Immature natural killer cell (primary cell): ENCODE measurements around the gene MYO1E. TPM values are rescaled to one million over a fixed set of nuclear protein-coding genes. Genes with fewer than 3 reads are reported as not detected.
A peak's percentile ranks its signal among the peaks of the same experiment; 100 is the strongest.
"Not testable (repeated sequence)": the region's sequence is repeated elsewhere in the genome, so short reads cannot be mapped to it uniquely, and the experiment has no call there.

Source experiments
- DNase-seq, 3 donors: peaks; one replicate each; pipeline ENCODE4 v3.0.0; 2022; ENCODE audit warnings: mixed read lengths in 1 of 3
- H3K27ac Mint-ChIP-seq, 6 donors: one replicate each; pipeline ENCODE4 v1.8.0; 2020; ENCODE audit warnings: mixed read lengths in 6 of 6, mild to moderate bottlenecking in 5 of 6, inconsistent platforms in 4 of 6, moderate library complexity in 3 of 6
- H3K27me3 Mint-ChIP-seq, 3 donors: one replicate each; pipeline ENCODE4 v1.8.0; 2020 to 2021; ENCODE audit warnings: low read depth in 3 of 3, mild to moderate bottlenecking in 3 of 3, mixed read lengths in 3 of 3, moderate library complexity in 3 of 3, inconsistent platforms in 1 of 3
- H3K36me3 Mint-ChIP-seq, 3 donors: one replicate each; pipeline ENCODE4 v1.8.0; 2020; ENCODE audit warnings: mixed read lengths in 3 of 3, inconsistent platforms in 2 of 3, mild to moderate bottlenecking in 2 of 3
- H3K4me1 Mint-ChIP-seq, 2 donors: one replicate each; pipeline ENCODE4 v1.8.0; 2020; ENCODE audit warnings: inconsistent platforms in 2 of 2, mild to moderate bottlenecking in 2 of 2, mixed read lengths in 2 of 2, moderate library complexity in 1 of 2
- H3K4me3 Mint-ChIP-seq, 5 donors: one replicate each; pipeline ENCODE4 v1.8.0; 2020; ENCODE audit warnings: mild to moderate bottlenecking in 5 of 5, mixed read lengths in 5 of 5, inconsistent platforms in 3 of 5, moderate library complexity in 3 of 5
- H3K9me3 Mint-ChIP-seq, 6 donors: one replicate each; pipeline ENCODE4 v1.8.0; 2020; ENCODE audit warnings: mild to moderate bottlenecking in 6 of 6, mixed read lengths in 6 of 6, inconsistent platforms in 4 of 6, moderate library complexity in 3 of 6
- polyA plus RNA-seq, 3 donors: library from polyadenylated mRNA; unstranded; fragments of 300-500 nt; fragmentation: Illumina TruSeq; gene quantifications; one replicate each; pipeline ENCODE4 v1.2.3, GENCODE V29; 2021

MYO1E gene
- polyA plus RNA-seq, 3 donors from 2014 or later = 4.7 to 15.4 (median 7.1) TPM

DNA sequence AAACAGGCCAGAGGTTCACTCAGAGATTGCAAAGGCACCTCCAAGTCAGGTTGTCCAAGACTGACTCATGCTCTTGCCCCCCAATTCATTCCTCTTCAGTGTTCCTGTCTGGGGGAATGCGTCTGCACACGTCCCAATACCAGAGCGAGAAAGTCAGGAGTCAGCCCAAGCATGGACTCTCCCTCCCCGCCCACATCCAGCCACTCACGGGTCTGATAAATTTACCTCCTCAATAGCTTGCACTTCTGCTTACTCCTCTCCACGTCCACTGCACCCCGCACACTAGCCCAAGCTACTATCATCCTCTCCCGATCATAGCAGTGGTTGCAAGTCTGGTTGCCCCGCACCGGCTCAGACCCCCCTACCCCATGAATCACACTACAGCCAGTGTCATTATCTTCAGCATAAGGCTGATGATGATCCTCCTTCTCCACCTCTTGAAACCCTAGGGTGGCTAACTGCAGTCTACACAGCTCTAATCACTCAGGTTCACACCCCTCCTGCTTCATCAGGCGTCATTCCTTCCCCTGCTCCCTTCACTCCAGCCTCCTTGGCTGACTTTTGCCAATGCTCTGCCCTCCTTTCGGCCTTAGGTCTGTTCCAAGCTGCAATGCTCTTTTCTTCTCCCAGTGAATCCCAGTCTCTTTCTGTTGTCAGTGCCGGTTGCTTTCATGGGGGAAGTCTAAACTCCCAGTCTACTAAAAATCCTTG, 27.6 kb upstream of the MYO1E start:
- peak overlapping the region in 2 of 6 donors; percentile 31 for H3K27ac Mint-ChIP-seq
- H3K4me1 Mint-ChIP-seq = peaks cover 0 to 7% of the 10 kb centered on the region in 2 donors
- H3K4me3 Mint-ChIP-seq = no peak overlapping the region
- no peak for DNase-seq
- no peaks in the 10 kb centered on the region for H3K36me3 Mint-ChIP-seq
- H3K27me3 Mint-ChIP-seq = peaks cover 6 to 19% (median 12%) of the 10 kb centered on the region in 3 donors
- H3K9me3 Mint-ChIP-seq = peaks cover 0 to 1% (median 0%) of the 10 kb centered on the region in 6 donors

DNA sequence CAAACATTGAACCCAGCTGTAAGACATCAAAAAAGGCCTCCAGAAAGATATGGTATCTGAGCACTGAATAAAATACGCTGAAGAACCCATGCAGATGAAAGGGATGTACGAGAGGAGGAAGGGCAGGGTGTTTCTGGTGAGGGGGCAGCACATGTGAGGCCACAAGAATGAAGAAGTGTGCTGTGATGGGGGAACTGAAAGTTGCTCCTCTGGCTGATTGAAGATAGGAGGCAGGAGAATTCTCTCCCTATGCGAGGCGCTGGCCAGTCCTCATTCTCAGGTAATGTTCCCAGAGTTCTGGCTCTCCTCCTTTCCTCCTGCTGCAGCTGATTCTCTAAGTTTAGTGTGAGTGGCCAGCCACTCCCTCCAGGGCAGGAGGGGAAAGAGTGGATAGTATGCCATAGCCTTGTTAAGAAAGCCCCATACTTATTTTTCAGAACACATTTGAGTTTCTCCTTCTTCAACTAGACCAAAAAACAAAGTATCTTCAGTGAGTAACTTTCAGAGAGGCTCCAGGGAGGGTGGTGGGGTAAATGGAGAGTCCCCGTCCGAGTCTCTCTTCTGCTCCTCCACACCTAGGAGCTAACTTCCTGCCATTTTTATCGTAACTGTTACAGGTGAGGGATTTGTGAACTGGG, 26.9 kb upstream of the MYO1E start:
- DNase-seq = no peak
- H3K4me3 Mint-ChIP-seq = no peak overlapping the region

DNA sequence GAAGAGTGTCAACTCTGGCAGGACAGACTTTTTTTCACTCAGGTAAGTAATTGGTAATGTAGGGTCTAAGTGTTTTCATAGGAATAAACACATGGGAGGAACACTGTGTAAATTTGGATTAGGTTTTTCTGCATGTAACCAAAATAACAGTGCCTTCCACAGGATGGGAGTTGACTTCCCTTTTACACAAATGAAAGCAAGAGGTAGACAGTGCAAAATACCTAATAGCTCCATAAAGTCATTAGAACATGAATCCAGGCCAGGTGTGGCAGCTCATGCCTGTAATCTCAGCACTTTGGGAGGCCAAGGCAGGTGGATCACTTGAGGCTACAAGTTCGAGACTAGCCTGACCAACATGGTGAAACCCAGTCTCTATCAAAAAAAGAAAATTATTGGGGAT, 25.5 kb upstream of the MYO1E start:
- H3K4me3 Mint-ChIP-seq = no peak overlapping the region
- no peaks in the 10 kb centered on the region for H3K36me3 Mint-ChIP-seq
- H3K4me1 Mint-ChIP-seq = peaks cover 7 to 11% of the 10 kb centered on the region in 2 donors
- no peak overlapping the region for H3K27ac Mint-ChIP-seq
- H3K27me3 Mint-ChIP-seq = peaks cover 9 to 19% (median 19%) of the 10 kb centered on the region in 3 donors
- DNase-seq = no peak
- H3K9me3 Mint-ChIP-seq = peaks cover 0 to 4% (median 0%) of the 10 kb centered on the region in 6 donors

More for the DNA sequence above, 26.9 kb upstream of the MYO1E start:
- peaks cover 0 to 1% (median 0%) of the 10 kb centered on the region in 6 donors for H3K9me3 Mint-ChIP-seq
- no peaks in the 10 kb centered on the region for H3K36me3 Mint-ChIP-seq
- no peak overlapping the region for H3K27ac Mint-ChIP-seq
- H3K4me1 Mint-ChIP-seq = peaks cover 0 to 7% of the 10 kb centered on the region in 2 donors
- H3K27me3 Mint-ChIP-seq = peaks cover 7 to 17% (median 12%) of the 10 kb centered on the region in 3 donors

- no peak overlapping the region for H3K27ac Mint-ChIP-seq
- peaks cover 9 to 24% (median 23%) of the 10 kb centered on the region in 3 donors for H3K27me3 Mint-ChIP-seq
- peaks cover 7 to 11% of the 10 kb centered on the region in 2 donors for H3K4me1 Mint-ChIP-seq
- H3K36me3 Mint-ChIP-seq = peaks cover 0 to 5% (median 0%) of the 10 kb centered on the region in 3 donors
- no peak overlapping the region for H3K4me3 Mint-ChIP-seq
- no peak for DNase-seq
- peaks cover 0 to 4% (median 0%) of the 10 kb centered on the region in 6 donors for H3K9me3 Mint-ChIP-seq
These were observed 24.0 kb upstream of the MYO1E start for GRCh38 chr15:59396679-59397078.

DNA sequence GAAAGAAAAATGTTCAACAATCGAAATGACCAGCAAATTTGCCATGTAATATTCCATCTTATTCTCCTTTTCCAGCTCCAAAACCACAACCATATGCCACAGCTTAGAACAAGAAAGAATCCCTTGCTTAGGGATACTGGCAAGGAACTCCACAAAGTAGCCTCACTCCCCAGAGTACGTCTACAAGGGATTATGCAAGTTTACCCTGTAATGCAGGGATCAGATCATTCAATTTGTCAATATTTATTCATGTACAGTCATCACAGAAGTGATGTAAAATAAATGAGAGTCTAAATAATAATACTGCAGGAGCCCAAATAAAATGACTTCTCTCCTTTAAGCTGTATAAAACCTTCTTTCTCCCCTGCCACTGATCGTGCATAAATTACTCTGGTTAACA, 23.5 kb upstream of the MYO1E start:
- no peak overlapping the region for H3K4me3 Mint-ChIP-seq
- DNase-seq = no peak
- H3K27me3 Mint-ChIP-seq = peaks cover 9 to 23% (median 20%) of the 10 kb centered on the region in 3 donors
- no peak overlapping the region for H3K27ac Mint-ChIP-seq
- peaks cover 0 to 4% (median 0%) of the 10 kb centered on the region in 6 donors for H3K9me3 Mint-ChIP-seq
- H3K36me3 Mint-ChIP-seq = peaks cover 0 to 6% (median 0%) of the 10 kb centered on the region in 3 donors
- peaks cover 7 to 11% of the 10 kb centered on the region in 2 donors for H3K4me1 Mint-ChIP-seq

DNA sequence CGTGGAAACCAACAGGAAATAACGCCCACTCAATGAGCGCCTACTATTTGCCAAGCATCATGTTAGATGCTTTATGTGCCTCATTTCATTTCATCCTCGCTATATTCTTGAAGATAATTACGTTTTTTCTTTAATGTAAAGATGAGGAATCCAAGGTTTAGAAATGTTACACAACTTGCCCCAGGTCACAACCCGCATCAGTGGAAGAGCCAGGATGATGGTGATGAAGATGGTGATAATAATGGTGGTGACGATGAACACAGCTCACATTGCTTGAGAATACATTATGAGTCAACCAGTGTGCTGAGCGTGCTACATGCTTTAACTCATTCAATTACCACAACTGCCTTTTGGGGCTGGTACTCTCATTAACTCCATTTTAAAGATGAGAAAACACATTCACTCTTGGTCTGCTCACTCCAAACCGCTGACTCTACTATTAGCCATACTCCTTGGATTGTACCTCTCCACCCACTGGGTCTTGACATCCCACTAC, 21.5 kb upstream of the MYO1E start:
- no peak overlapping the region for H3K27ac Mint-ChIP-seq
- no peak for DNase-seq
- H3K36me3 Mint-ChIP-seq = peaks cover 0 to 8% (median 0%) of the 10 kb centered on the region in 3 donors
- peaks cover 7 to 9% of the 10 kb centered on the region in 2 donors for H3K4me1 Mint-ChIP-seq
- no peak overlapping the region for H3K4me3 Mint-ChIP-seq
- H3K27me3 Mint-ChIP-seq = peaks cover 10 to 20% (median 15%) of the 10 kb centered on the region in 3 donors
- H3K9me3 Mint-ChIP-seq = peaks cover 0 to 3% (median 0%) of the 10 kb centered on the region in 6 donors

GRCh38 chr15:59392299-59392698, 19.6 kb upstream of the MYO1E start:
- Mint-ChIP-seq H3K36me3 (peaks cover 0 to 8% (median 0%) of the 10 kb centered on the region in 3 donors), H3K27ac (no peak overlapping the region), H3K4me1 (peaks cover 3 to 7% of the 10 kb centered on the region in 2 donors), H3K9me3 (peaks cover 0 to 3% (median 0%) of the 10 kb centered on the region in 6 donors), H3K27me3 (peaks cover 10 to 25% (median 15%) of the 10 kb centered on the region in 3 donors), H3K4me3 (no peak overlapping the region)
- no peak for DNase-seq

DNA sequence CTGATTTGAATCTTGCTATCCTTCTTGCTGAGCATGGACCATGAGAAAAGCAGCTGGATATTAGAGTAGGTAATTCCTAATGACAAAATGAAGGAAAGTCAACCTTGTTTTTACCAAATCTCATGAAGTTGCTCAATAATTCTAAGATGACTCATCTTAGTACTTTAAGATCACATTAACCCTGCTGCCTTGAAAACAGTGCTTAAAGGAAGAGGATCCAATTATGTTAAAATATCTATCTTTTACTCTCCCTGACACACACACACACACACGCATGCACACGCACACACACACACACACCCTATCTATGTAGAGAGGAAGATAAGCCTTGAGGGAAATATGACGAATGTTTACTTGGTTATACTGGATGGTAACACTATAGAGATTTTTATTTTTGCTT, 16.0 kb upstream of the MYO1E start:
- DNase-seq = no peak
- Mint-ChIP-seq H3K4me1 (peaks cover 16 to 21% of the 10 kb centered on the region in 2 donors), H3K4me3 (no peak overlapping the region), H3K27me3 (peaks cover 14 to 24% (median 16%) of the 10 kb centered on the region in 3 donors), H3K36me3 (peaks cover 0 to 8% (median 0%) of the 10 kb centered on the region in 3 donors), H3K27ac (no peak overlapping the region), H3K9me3 (no peaks in the 10 kb centered on the region)

GRCh38 chr15:59387196-59387878, 14.7 kb upstream of the MYO1E start:
- Mint-ChIP-seq H3K27me3 (peaks cover 11 to 22% (median 17%) of the 10 kb centered on the region in 3 donors), H3K4me1 (peaks cover 21 to 26% of the 10 kb centered on the region in 2 donors)
- not testable (repeated sequence) for H3K27ac Mint-ChIP-seq, H3K4me3 Mint-ChIP-seq, H3K9me3 Mint-ChIP-seq, H3K36me3 Mint-ChIP-seq, DNase-seq

DNA sequence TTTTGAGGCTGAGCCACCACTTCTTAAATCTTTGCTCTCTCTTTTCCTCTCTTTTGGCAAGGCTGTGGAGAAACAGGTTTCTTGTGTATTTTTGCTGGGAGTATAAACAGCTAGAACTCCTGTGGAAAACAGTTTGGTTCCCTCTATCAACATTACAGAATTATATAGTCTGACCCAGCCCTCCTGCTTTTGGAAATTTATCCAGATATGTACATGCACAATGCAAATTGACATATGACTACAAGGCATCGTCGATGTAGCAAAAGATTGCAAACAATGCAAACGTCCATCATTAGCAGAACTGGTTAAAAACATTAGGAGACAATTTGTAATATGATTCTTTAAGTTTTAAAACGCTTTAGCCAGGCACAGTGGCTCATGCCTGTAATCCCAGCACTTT, 12.5 kb upstream of the MYO1E start:
- H3K27ac Mint-ChIP-seq = peak overlapping the region in 1 of 6 donors; percentile 62
- peak overlapping the region; percentile 54 to 78 (median 68) for H3K4me3 Mint-ChIP-seq
- H3K4me1 Mint-ChIP-seq = peaks cover 21 to 26% of the 10 kb centered on the region in 2 donors

DNA sequence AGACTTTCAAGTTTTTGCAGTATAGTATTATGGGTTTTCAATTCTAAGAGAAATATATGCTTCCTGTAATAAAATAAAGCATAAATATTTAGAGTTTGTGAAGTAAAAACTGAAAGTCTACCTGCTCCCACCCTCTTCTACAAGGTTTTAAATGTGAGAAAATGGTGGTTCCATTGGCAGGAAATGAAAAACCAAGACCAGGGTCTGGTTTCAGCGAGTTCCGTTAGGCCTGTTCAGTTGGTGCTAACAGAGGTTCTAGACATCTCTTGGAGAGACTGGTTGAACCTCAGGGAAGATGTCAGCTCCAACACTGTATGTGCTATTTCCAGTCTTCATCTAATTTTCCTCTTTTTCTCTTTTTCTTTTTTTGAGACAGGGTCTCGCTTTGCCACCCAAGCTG, 11.8 kb upstream of the MYO1E start:
- peaks cover 21 to 26% of the 10 kb centered on the region in 2 donors for H3K4me1 Mint-ChIP-seq
- H3K4me3 Mint-ChIP-seq = peak overlapping the region; percentile 54 to 78 (median 68)
- peaks cover 14 to 26% (median 19%) of the 10 kb centered on the region in 3 donors for H3K27me3 Mint-ChIP-seq
- peak; percentile 73 to 75 (median 75) for DNase-seq
- H3K36me3 Mint-ChIP-seq = no peaks in the 10 kb centered on the region
- H3K9me3 Mint-ChIP-seq = no peaks in the 10 kb centered on the region
- H3K27ac Mint-ChIP-seq = peak overlapping the region in 2 of 6 donors; percentile 18 to 80

More for the DNA sequence above, 12.5 kb upstream of the MYO1E start:
- no peak for DNase-seq
- Mint-ChIP-seq H3K36me3 (no peaks in the 10 kb centered on the region), H3K9me3 (no peaks in the 10 kb centered on the region), H3K27me3 (peaks cover 12 to 27% (median 19%) of the 10 kb centered on the region in 3 donors)

- Mint-ChIP-seq H3K4me1 (peaks cover 15 to 21% of the 10 kb centered on the region in 2 donors), H3K27me3 (peaks cover 13 to 20% (median 14%) of the 10 kb centered on the region in 3 donors), H3K9me3 (no peaks in the 10 kb centered on the region), H3K27ac (peak overlapping the region in 1 of 6 donors; percentile 17), H3K36me3 (no peaks in the 10 kb centered on the region), H3K4me3 (no peak overlapping the region)
- no peak for DNase-seq
These were observed 8.4 kb upstream of the MYO1E start for GRCh38 chr15:59380902-59381610.

- Mint-ChIP-seq H3K4me3 (no peak overlapping the region), H3K9me3 (peaks cover 0 to 1% (median 0%) of the 10 kb centered on the region in 6 donors), H3K36me3 (no peaks in the 10 kb centered on the region), H3K27me3 (peaks cover 8 to 13% (median 10%) of the 10 kb centered on the region in 3 donors), H3K4me1 (peaks cover 4 to 10% of the 10 kb centered on the region in 2 donors), H3K27ac (no peak overlapping the region)
- no peak for DNase-seq
These were observed 6.9 kb upstream of the MYO1E start for GRCh38 chr15:59379531-59379930.
